HG03575 (cell line): Measurements from ENCODE around the gene GPATCH2.
A peak's percentile ranks its signal among the peaks of the same experiment; 100 is the strongest.

Experiments used
- ATAC-seq: cut with Tn5 transposase; IDR thresholded peaks from one replicate; pipeline ENCODE4 v1.9.1; 2021; ENCODE audit not compliant: unreplicated experiment, insufficient number of reproducible peaks, low FRiP score; ENCODE audit errors: extremely low read depth

GPATCH2 gene

GRCh38 chr1:217630711-217631591, at the start of gene GPATCH2, which contains the start of gene SPATA17:
GPATCH2 (minus strand) TSS chr1:217631090; CDS start chr1:217630971, 119 bp downstream.
SPATA17 (plus strand) TSS chr1:217631344; CDS start chr1:217631379, 35 bp downstream.
- ATAC-seq = peak; percentile 97

GRCh38 chr1:217674028-217674729, 43.3 kb upstream of the GPATCH2 start:
- ATAC-seq = no peak

- ATAC-seq = no peak
Observed at GRCh38 chr1:217673387-217673786, 42.5 kb upstream of the GPATCH2 start.

GRCh38 chr1:217668351-217668940, 37.6 kb upstream of the GPATCH2 start:
- ATAC-seq = no peak

DNA sequence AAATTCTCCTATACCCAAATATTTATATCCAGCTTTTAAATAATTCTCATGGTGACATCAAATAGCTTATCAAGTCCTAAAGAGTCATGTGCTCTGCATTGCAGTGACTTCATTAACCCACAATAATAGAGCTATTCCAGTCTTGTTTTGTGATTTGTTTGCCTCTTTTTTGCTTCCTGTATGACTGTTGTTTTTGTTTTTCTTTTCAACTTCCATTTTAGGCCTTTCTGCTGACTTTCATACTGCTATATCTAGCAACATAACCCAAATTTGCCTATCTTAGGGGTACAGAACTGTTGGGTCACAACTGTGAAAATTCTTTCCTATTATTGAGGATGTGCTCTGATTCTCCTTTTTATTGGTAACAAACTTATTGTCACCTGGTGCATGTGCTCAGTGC, 30.5 kb upstream of the GPATCH2 start:
- no peak for ATAC-seq

DNA sequence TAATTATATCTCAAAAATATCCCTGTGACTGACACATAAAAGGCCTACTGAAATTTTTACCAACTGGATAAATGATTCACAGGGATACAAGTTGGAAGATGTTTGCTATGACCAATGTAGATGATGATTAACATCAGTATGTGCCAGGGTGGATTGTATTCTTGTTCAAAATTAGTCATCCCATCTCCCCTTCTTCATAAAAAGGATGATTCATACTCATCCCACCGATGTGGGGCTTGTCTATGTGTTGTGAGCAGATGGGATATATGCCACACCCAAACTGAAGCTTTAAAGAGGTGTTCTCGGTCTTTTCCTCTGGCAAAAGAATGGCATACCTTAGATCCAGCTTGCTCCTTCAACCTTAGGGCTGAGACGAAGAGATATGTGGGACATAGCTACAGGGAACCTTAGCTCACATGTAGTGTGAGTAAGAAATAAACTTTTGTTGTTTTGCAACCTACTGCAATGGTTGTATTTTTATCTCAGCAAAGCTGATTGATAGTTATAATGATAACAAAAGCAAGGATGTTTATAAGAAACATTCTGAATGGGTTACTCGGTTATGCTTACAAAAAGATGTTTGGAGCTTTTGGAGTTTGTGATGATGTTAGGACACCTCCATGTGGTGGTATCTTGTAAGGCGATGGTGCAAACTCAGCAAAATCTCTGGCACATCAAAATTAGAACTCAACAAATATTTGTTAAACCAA, 29.6 kb upstream of the GPATCH2 start:
- no peak for ATAC-seq

GRCh38 chr1:217650674-217651073, 19.8 kb upstream of the GPATCH2 start:
- ATAC-seq = no peak

DNA sequence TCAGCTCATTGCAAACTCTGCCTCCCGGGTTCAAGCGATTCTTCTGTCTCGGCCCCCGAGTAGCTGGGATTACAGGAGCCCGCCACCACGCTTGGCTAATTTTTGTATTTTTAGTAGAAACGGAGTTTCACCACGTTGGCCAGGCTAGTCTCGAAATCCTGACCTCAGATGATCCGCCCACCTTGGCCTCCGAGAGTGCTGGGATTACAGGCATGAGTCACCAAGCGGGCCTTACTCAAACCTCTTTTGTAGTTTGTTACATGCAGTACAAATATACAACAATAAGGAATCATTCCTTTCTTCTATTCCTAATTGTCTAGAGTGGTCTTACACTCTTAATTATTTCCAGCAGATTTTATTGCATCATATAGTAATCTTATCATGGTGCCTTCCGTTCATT, 16.9 kb upstream of the GPATCH2 start:
- no peak for ATAC-seq

DNA sequence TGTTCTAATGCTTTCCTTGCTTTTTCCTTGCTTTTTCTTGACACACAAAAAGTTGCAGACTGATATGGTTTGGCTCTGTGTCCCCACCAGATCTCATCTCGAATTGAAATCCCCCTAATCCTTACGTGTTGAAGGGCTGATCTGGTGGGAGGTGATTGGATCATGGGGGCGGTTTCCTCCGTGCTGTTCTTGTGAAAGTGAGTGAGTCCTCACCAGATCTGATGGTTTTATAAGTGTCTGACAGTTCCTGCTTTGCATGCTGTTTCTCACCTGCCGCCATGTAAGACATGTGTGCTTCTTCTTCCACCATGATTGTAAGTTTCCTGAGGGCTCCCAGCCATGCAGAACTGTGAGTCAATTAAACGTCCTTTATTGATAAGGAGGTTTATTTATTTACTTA, 11.6 kb upstream of the GPATCH2 start:
- no peak for ATAC-seq

DNA sequence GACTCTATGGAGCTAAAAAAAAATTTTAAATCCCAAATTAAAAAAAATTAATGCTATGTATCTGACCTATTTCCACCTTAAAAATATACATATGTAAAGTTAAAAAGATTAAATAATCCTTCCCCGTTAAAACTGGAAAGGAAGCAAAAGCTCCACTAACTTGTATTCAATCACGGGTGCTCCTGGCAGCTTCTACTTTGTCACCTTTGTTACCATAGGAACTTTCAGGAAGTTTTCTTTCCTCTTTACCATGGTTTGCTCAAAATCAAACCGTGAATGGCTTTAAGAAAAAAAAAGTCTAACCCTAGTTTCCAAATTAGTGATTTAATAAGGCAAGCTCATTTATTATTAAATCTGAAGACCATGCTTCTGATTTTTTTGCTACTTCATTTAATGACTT, 3.5 kb downstream of the GPATCH2 start:
- no peak for ATAC-seq

- no peak for ATAC-seq
Observed at GRCh38 chr1:217626321-217626720, 4.6 kb downstream of the GPATCH2 start.

GRCh38 chr1:217622042-217622441, 8.8 kb downstream of the GPATCH2 start:
- ATAC-seq = no peak

GRCh38 chr1:217620814-217621213, 10.1 kb downstream of the GPATCH2 start:
- peak; percentile 100 for ATAC-seq

GRCh38 chr1:217617126-217617525, 13.8 kb downstream of the GPATCH2 start:
- no peak for ATAC-seq

- ATAC-seq = no peak
Observed at GRCh38 chr1:217614200-217614712, 16.6 kb downstream of the GPATCH2 start.

GRCh38 chr1:217605390-217605789, 25.5 kb downstream of the GPATCH2 start:
- ATAC-seq = no peak

DNA sequence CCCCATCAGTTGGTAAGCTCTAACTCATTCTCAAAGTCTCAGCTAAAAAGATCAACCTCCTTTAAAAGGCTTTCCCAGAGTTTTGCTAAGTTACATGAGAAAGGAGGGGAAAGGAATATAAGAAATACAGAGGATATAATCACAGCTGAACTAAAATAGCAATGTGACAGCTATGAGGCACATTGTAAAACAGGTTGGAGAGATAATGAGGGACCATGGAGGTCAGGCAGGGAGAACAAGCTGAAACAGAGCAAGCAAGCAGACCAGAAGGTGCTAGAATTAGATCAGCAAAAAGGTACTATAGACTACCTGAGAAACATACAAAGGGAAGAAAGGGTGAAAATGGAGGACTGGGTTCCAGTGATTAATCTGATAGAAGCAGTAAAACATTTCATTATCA, 28.5 kb downstream of the GPATCH2 start:
- no peak for ATAC-seq

DNA sequence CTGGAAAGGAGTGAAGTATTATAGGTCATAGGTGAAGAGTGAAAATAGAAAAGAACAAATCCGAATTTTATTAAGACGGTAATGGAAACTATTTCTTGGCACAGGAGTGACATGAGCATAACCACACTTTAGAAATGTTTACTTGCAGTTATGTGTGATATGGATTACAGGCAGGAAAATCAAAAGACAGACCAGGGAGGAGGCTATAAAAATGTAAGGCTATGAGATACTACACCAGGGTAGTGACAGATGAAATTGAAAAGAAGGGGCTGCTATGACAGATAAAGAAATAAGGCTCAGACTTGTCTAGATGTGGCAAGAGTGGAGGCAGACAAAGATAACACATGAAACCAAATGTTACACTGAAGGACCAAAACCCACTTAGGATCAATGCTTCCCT, 31.7 kb downstream of the GPATCH2 start:
- no peak for ATAC-seq

- no peak for ATAC-seq
Observed at GRCh38 chr1:217590598-217590997, 40.3 kb downstream of the GPATCH2 start.
